Neuronal stem cell (in vitro differentiated cells): Measurements from ENCODE around the gene ARHGEF16.
A peak's percentile ranks its signal among the peaks of the same experiment; 100 is the strongest.

ENCODE experiments used
- DNase-seq: peaks from one replicate; pipeline ENCODE4 v3.0.0-alpha.2; 2013; ENCODE audit warnings: low spot score
- H2AFZ ChIP-seq: one replicate; pipeline ENCODE4 v1.6.1; 2013; ENCODE audit warnings: mild to moderate bottlenecking, low read length, inconsistent platforms
- H2AK5ac ChIP-seq: 2 replicates; pipeline ENCODE4 v1.6.1; 2013; ENCODE audit warnings: low read depth, mild to moderate bottlenecking, inconsistent platforms, low read length, moderate library complexity, mixed read lengths
- H2BK120ac ChIP-seq: 2 replicates; pipeline ENCODE4 v1.6.1; 2013; ENCODE audit warnings: low read depth, mild to moderate bottlenecking, inconsistent platforms, low read length, moderate library complexity, mixed read lengths
- H2BK12ac ChIP-seq: one replicate; pipeline ENCODE4 v1.6.1; 2013; ENCODE audit warnings: low read length, inconsistent platforms
- H2BK15ac ChIP-seq: 2 replicates; pipeline ENCODE4 v1.6.1; 2013; ENCODE audit warnings: mild to moderate bottlenecking, low read length, inconsistent platforms, mixed read lengths
- H2BK5ac ChIP-seq: one replicate; pipeline ENCODE4 v1.6.1; 2013; ENCODE audit warnings: inconsistent platforms, mild to moderate bottlenecking, low read length, moderate library complexity
- H3K14ac ChIP-seq: one replicate; pipeline ENCODE4 v1.6.1; 2013; ENCODE audit warnings: low read length, inconsistent platforms
- H3K18ac ChIP-seq: 2 replicates; pipeline ENCODE4 v1.6.1; 2013; ENCODE audit warnings: low read length, inconsistent platforms
- H3K23ac ChIP-seq: 2 replicates; pipeline ENCODE4 v1.6.1; 2013; ENCODE audit warnings: low read depth, mild to moderate bottlenecking, mixed read lengths, low read length, inconsistent platforms; ENCODE audit not compliant: poor library complexity
- H3K27ac ChIP-seq: replicated peaks from 3 replicates; pipeline ENCODE4 v1.5.1; 2013; ENCODE audit warnings: low read length, inconsistent platforms
- H3K27me3 ChIP-seq, 3 experiments: 2 replicates each; pipeline ENCODE4 v1.6.1; 2013; ENCODE audit warnings: low read length in 3 of 3, mild to moderate bottlenecking in 2 of 3, inconsistent platforms in 1 of 3, low read depth in 1 of 3, mixed read lengths in 1 of 3, moderate library complexity in 1 of 3; ENCODE audit not compliant: control insufficient read depth in 3 of 3, insufficient read depth in 3 of 3
- H3K36me3 ChIP-seq, 2 donors: replicated peaks in 1 of 2; 2 replicates each; pipeline ENCODE4 v1.6.1; 2013; ENCODE audit warnings: low read length in 2 of 2; ENCODE audit not compliant: control insufficient read depth in 2 of 2, insufficient read depth in 2 of 2
- H3K4ac ChIP-seq: 2 replicates; pipeline ENCODE4 v1.6.1; 2013; ENCODE audit warnings: inconsistent platforms, mild to moderate bottlenecking, low read length, moderate library complexity
- H3K4me1 ChIP-seq, 2 donors: 1 replicate in 1 of 2; 2 replicates in 1 of 2; pipeline ENCODE4 v1.6.1; 2013; ENCODE audit warnings: low read length in 2 of 2, low read depth in 1 of 2; ENCODE audit not compliant: control insufficient read depth in 2 of 2, insufficient read depth in 1 of 2
- H3K4me2 ChIP-seq: one replicate; pipeline ENCODE4 v1.6.1; 2013; ENCODE audit warnings: mild to moderate bottlenecking, low read length, inconsistent platforms; ENCODE audit not compliant: insufficient read depth, poor library complexity, severe bottlenecking
- H3K4me3 ChIP-seq, 2 donors: 2 replicates each; pipeline ENCODE4 v1.5.1; 2013; ENCODE audit warnings: low read length in 2 of 2, mild to moderate bottlenecking in 2 of 2, inconsistent platforms in 1 of 2, moderate library complexity in 1 of 2
- H3K79me1 ChIP-seq: one replicate; pipeline ENCODE4 v1.6.1; 2013; ENCODE audit warnings: low read depth, mild to moderate bottlenecking, inconsistent platforms, low read length, moderate library complexity
- H3K9ac ChIP-seq: one replicate; pipeline ENCODE4 v1.6.1; 2013; ENCODE audit warnings: mild to moderate bottlenecking, low read depth, low read length, inconsistent platforms; ENCODE audit not compliant: poor library complexity
- H3K9me3 ChIP-seq, 2 donors: replicated peaks in 1 of 2; 2 replicates each; pipeline versions ENCODE3 to v1.6.1; 2013; ENCODE audit warnings: low read length in 2 of 2, mild to moderate bottlenecking in 2 of 2, inconsistent platforms in 1 of 2, low read depth in 1 of 2, mixed read lengths in 1 of 2, moderate library complexity in 1 of 2; ENCODE audit not compliant: control insufficient read depth in 2 of 2, insufficient read depth in 1 of 2
- H4K8ac ChIP-seq: one replicate; pipeline ENCODE4 v1.6.1; 2013; ENCODE audit warnings: low read depth, mild to moderate bottlenecking, inconsistent platforms, low read length, moderate library complexity
- H4K91ac ChIP-seq: one replicate; pipeline ENCODE4 v1.6.1; 2013; ENCODE audit warnings: low read length, low read depth, mild to moderate bottlenecking, inconsistent platforms; ENCODE audit not compliant: poor library complexity
- WGBS, 2 donors: extraction: QIAGEN DNeasy Blood & Tissue Kit; methylation state at CpG; one replicate each; pipeline ENCODE4 v1.1.7; 2013; ENCODE audit warnings: missing lambda C conversion rate in 2 of 2, mixed read lengths in 1 of 2; ENCODE audit not compliant: insufficient read length in 2 of 2, insufficient replicate concordance in 1 of 2; ENCODE audit errors: extremely low coverage in 2 of 2; 5-methylcytosine and 5-hydroxymethylcytosine counted together

ARHGEF16 gene

DNA sequence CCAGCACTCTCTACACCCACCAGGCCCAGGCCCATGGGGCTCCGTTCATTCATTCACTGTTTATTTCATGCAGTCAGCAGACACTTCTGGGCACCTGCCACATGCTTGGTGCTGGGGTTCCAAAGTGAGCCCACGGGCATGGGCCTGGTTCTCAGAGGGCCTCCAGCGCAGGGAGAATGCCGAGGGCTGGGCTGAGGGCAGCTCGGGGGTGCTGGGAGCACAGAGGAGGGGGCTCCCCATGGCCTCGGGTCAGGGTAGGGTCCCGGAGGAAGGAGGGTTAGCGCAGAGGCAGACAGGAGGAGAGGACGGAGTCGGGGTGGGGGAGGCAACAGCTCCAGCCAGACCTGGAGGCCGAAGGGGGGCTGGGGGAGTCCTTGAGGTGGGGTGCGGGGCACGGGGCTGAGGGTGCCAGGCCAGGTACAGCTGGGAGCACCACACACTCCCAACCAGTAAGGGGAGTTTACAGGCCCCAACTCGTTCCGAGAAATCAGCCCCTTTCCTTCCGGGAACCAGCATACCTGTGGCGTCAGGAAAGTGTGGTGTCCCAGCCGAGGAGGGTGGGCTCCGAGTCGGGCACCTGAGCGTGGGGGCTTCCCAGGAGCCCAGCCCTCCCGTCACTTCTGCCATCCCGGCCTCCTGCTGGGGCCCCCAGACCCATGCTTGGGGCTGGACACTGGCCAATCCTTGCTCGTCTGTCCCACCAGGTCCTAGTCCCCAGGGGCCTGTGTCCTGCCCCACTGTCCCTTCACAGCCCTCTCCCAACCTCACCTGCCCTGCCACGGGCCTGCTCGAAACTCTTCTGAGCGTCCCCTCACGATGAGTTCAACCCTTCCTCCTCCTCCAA is 10.8 kb downstream of the ARHGEF16 start:
- no peak overlapping the region for H3K4me2 ChIP-seq
- peak overlapping the region; percentile 88 for H2BK5ac ChIP-seq
- DNase-seq = no peak
- peaks cover 3% of the 10 kb centered on the region for H3K79me1 ChIP-seq
- no peaks in the 10 kb centered on the region for H3K36me3 ChIP-seq
- H2BK15ac ChIP-seq = peak overlapping the region; percentile 99
- H2AFZ ChIP-seq = no peak overlapping the region
- peaks cover under 1 to 14% of the 10 kb centered on the region in 2 donors for H3K4me1 ChIP-seq
- H2BK12ac ChIP-seq = peak overlapping the region; percentile 2
- H2BK120ac ChIP-seq = no peak overlapping the region
- peak overlapping the region; percentile 31 for H3K14ac ChIP-seq
- H3K9me3 ChIP-seq = peaks cover 0 to 2% of the 10 kb centered on the region in 2 donors
- peak overlapping the region; percentile 47 for H2AK5ac ChIP-seq
- no peak overlapping the region for H3K4me3 ChIP-seq
- no peak overlapping the region for H4K8ac ChIP-seq
- H3K4ac ChIP-seq = no peak overlapping the region
- H3K27me3 ChIP-seq = no peaks in the 10 kb centered on the region
- no peak overlapping the region for H4K91ac ChIP-seq
- H3K18ac ChIP-seq = peak overlapping the region; percentile 87
- no CpG with 5 or more reads among the region's 28 CpGs for WGBS, 2 donors
- peak overlapping the region; percentile 60 for H3K9ac ChIP-seq
- no peak overlapping the region for H3K27ac ChIP-seq
- H3K23ac ChIP-seq = peak overlapping the region; percentile 73

DNA sequence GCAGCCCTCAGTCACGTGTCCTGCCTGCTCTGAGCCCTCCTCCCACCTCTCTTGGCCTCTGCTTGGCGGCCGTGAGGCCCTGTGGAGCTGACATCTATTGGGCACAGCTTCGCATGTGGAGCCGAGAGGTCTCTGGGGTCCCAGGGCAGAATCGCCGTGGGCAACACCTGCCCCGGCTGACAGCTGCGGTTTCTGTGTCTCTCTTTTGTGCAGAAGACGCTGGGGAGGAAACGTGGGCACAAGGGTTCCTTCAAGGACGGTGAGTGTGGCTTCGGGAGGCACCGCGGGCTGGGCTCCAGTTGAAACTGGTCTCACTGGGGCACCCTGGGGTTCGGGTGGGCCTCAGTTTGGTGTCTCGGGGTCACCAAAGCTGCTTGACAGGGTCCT is 11.5 kb downstream of the ARHGEF16 start:
- no peaks in the 10 kb centered on the region for H3K27me3 ChIP-seq
- H2BK12ac ChIP-seq = peak overlapping the region; percentile 2
- H3K4me3 ChIP-seq = no peak overlapping the region
- DNase-seq = no peak
- H3K4ac ChIP-seq = no peak overlapping the region
- no peak overlapping the region for H4K8ac ChIP-seq
- peaks cover 8% of the 10 kb centered on the region for H3K79me1 ChIP-seq
- peak overlapping the region; percentile 47 for H2AK5ac ChIP-seq
- H3K14ac ChIP-seq = peak overlapping the region; percentile 31
- H3K27ac ChIP-seq = no peak overlapping the region
- H3K18ac ChIP-seq = peak overlapping the region; percentile 87
- no peaks in the 10 kb centered on the region for H3K36me3 ChIP-seq
- no CpG with 5 or more reads among the region's 17 CpGs for WGBS, 2 donors
- no peak overlapping the region for H3K4me2 ChIP-seq
- H2BK120ac ChIP-seq = no peak overlapping the region
- H2BK15ac ChIP-seq = no peak overlapping the region
- peak overlapping the region; percentile 60 for H3K9ac ChIP-seq
- H2AFZ ChIP-seq = no peak overlapping the region
- peaks cover 0 to 5% of the 10 kb centered on the region in 2 donors for H3K9me3 ChIP-seq
- no peak overlapping the region for H4K91ac ChIP-seq
- peak overlapping the region; percentile 88 for H2BK5ac ChIP-seq
- peaks cover 6 to 14% of the 10 kb centered on the region in 2 donors for H3K4me1 ChIP-seq
- peak overlapping the region; percentile 25 for H3K23ac ChIP-seq

- peak overlapping the region; percentile 94 for H2BK12ac ChIP-seq
- no CpG with 5 or more reads among the region's 16 CpGs for WGBS, 2 donors
- H2BK5ac ChIP-seq = peak overlapping the region; percentile 88
- peaks cover 8% of the 10 kb centered on the region for H3K79me1 ChIP-seq
- H2AFZ ChIP-seq = no peak overlapping the region
- no peak overlapping the region for H3K14ac ChIP-seq
- H3K4me1 ChIP-seq = peaks cover 11 to 15% of the 10 kb centered on the region in 2 donors
- H4K91ac ChIP-seq = no peak overlapping the region
- H2AK5ac ChIP-seq = peak overlapping the region; percentile 96
- no peak overlapping the region for H3K27ac ChIP-seq
- H3K27me3 ChIP-seq = no peaks in the 10 kb centered on the region
- H3K9ac ChIP-seq = no peak overlapping the region
- peaks cover 0 to 5% of the 10 kb centered on the region in 2 donors for H3K9me3 ChIP-seq
- no peaks in the 10 kb centered on the region for H3K36me3 ChIP-seq
- no peak overlapping the region for H3K4me3 ChIP-seq
- DNase-seq = no peak
- H3K4ac ChIP-seq = no peak overlapping the region
- peak overlapping the region; percentile 87 for H3K18ac ChIP-seq
- no peak overlapping the region for H2BK120ac ChIP-seq
- H3K23ac ChIP-seq = peak overlapping the region; percentile 73
- H4K8ac ChIP-seq = no peak overlapping the region
- H3K4me2 ChIP-seq = no peak overlapping the region
- H2BK15ac ChIP-seq = peak overlapping the region; percentile 75
Observed at GRCh38 chr1:3466366-3467075, 12.1 kb downstream of the ARHGEF16 start.
